GM18511 (cell line): ENCODE measurements around the gene SEC61A1.

ENCODE experiments used
- ATAC-seq: cut with Tn5 transposase; IDR thresholded peaks from one replicate; pipeline ENCODE4 v1.9.1; 2021; ENCODE audit warnings: mild to moderate bottlenecking, moderate library complexity; ENCODE audit not compliant: unreplicated experiment

The SEC61A1 gene

DNA sequence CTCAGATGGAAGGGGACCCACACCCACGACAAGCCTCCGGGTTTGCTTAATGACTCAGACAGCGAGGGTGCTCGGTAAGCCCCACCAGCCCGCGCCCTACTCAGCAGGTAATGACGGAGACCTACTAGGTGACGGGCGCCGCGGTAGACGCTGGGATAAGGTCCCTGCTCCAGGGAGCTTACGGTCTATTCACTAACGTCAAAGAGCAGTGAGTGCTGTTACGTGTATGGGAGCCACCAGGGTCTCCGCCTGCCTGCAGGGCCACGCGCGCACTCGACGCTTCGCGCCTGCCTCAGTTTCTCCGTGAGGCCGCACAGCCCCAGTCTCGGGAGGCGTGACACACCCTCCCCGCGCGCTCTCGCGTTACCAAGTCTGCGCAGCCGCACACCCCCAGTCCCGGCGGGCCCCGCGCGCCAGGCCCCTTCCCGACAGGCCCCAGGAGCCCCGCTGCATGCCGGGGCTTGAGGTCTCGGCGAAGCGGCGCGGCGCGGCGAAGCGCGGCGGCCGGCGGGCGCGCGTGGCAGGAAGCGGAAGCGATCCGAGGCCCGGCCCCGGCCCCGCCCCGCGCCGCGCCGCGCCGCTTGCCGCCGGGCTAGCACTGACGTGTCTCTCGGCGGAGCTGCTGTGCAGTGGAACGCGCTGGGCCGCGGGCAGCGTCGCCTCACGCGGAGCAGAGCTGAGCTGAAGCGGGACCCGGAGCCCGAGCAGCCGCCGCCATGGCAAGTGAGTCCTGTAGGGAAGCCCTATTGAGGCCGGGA is at the start of gene SEC61A1:
Gene SEC61A1, plus strand, starts transcription at position 601 of the 758 bp plus-strand sequence. Its CDS starts 116 bp downstream, at position 717.
- peak; percentile 93 for ATAC-seq

DNA sequence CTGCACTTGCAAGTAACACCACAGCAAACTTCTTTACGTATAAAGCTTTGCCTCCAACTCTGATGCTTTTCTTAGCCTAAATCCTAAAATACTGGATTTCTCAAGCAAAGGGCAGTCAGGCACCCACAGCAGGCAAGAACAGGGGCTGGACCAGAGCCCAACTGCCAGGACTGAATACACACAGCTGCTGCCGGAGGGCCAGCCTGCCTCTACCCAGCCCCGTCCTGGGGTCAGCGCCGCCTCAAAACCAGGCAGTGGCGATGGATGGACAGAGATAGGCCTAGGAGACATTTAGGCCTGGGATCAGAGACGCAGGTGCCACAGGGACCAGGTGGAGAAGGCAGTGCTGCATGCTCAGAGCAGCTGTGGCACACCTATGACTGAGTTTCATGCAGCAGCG is 47.6 kb upstream of the SEC61A1 start:
- no peak for ATAC-seq

DNA sequence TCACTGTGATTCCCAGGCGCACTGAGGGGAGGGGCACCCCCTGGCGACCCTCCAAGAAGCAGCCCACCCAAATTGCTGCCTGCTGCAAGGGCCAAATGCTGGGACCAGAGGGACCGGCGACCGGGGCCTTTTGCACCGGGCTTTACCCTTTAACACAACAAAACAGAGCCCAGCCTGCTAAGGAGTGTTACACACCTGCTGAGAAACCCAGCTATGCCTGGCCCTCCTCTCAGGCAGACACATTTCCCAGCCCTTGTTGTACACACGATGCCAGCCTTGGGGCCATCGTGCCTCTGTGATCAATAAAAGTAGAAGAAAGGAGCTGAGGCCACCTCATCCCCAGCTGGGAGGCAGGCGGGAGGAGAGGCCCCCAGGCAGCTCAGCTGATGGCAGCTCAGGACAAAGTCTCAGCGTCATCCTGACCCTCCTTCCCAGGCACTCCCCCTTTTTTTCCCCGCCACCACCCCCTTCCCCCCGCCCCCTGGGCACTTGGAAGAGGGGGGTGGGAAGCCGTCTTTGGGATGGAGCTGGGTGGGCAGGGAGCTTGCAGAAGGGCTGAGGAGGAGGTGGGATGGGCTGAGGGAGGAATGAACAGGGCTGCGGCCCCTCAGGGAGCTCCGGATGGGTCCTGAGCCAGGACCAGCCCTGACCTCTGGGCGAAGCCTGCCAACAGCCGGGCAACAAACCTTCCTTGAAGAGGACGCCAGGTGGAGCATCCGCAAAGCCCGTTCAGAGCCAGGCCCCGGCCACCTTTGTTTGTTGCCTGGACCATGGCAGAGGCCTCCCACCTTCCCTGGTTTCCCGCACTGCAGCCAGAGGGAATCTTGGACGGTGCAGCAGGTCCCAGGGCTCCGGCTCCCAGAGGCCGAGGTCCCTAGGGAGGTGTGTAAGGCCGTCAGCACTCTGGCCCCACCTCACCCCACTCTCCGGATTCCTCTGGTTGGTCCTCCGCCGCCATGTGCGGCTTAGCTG is 45.9 kb upstream of the SEC61A1 start:
- no peak for ATAC-seq

DNA sequence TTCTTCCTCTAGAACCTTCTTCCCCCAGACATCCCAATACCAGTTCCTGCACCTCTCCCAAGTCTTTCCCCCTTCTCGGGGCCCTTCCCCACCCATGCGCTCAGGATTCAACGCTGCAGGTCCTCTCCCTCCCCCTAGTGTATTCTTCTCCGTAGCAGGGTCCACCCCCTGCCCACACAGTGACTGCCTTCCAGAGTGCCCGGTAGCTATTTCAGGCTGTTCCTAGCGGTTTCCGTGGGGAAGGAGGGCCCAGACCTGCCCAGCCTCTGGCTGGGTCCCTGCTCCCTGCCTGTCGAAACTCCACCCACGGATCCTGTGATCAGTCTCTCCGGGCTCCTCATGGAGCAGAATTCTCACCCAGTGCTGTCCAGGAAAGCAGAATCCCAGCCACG is 45.2 kb upstream of the SEC61A1 start:
- ATAC-seq, result no peak

DNA sequence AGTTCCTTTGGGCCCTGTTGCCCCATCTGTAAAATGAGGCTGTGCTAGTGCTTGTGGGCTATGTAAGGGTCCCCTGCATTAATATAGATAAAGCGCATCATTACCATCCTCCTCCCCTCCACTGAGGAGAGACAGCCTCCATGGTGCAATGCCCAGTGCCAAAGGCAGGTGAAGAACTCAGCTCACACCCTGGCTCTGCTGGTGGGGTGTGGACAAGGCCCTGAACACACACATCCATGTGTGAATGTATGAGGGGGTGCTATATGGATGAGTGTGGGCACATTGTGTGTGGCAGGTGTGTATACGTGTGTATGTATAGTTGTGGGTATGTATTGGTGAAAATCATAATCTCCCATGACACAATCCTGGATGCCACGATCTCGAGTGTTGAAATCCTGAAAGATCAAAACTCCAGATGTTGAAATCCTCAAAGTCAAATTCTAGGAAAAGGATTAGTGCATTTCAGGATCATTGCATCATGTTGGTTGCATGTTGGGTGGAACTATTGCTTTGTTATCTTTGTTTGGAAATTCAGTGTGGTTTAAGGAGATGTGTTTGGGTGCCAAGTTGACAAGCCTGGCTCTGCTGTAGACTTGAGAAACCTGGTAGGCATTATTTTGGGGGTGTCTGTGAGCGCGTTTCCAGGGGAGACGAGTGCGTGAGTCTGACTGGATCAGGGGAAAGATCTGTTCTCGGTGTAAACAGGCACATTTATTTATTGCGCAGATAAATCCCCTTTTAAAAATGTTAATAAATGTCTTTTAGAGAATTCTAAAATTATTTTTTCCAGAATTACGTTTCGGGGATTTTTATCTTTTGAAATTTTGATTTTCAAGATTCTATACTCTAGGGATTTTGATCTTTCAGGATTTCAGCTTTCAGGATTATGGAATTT is 42.0 kb upstream of the SEC61A1 start:
- no peak for ATAC-seq

DNA sequence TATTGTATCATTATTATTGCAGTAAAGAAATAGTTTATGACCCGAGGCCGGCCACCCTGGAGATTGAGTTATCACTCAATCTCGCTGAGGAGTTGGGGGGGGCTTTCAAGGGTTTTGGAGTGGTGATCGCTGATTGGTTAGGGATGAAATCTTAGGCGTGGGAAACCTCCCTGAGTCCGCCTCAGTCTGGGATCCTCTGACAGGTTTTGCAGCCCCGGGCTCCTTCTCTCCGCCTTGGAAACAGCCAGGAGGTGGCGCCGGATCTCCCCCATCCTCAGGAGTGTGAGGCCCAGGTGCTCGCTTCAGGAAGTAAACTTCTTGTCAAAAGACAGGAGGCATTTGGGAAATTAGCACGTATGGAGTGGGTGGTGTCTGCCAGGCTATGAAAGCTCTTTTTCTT is 41.1 kb upstream of the SEC61A1 start:
- no peak for ATAC-seq

DNA sequence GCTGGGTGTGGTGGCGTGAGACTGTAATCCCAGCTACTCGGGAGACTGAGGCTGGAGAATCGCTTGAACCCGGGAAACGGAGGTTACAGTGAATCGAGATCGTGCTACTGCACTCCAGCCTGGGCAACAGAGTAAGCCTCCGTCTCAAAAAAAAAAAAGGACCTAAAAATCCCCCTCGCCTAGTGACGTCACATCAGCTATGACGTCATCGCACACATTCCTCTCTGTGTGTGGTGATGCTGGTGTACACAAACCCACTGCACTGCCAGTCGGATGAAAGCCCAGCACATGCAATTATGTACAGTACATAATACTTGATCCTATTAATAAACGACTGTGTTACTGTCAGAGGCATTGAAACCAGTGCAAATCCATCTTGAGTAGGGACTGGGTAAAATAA is 40.2 kb upstream of the SEC61A1 start:
- no peak for ATAC-seq

DNA sequence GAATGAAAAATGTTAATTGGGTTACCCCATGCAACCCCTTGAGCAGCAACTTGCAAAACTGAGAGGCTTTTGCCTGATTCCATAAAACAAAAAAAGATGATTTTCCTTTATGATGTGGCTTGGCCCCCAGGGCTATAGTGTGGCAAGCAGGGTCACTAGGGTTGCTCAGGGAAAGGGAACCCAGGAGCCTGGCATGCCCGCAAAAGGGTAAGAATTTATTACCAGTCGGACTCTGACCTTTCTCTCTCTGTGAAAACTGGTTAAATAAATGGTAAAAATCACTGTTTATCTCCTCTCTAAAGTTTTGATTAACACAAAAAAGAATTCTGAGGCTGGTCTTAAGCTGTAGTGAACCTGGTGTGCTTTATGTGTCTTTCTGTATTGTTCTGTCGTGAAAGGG is 37.7 kb upstream of the SEC61A1 start:
- no peak for ATAC-seq

DNA sequence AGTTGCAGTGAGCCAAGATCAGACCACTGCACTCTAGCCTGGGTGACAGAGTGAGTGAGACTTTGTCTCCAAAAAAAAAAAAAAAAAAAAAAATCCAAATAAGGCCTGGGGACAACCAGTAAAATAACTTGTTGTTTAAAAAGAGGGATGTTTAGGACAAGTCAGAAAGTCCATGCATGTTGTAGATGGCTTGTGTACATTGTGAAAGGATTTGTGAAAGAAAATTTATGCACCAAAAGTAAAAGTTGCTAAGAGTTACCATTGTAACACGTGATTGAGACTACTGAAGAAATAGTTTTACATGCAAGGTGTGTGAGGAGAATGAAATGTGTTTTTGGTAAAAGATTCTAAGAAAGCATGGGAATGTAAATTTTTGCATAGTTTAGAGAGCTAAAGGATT is 35.7 kb upstream of the SEC61A1 start:
- ATAC-seq, result no peak

DNA sequence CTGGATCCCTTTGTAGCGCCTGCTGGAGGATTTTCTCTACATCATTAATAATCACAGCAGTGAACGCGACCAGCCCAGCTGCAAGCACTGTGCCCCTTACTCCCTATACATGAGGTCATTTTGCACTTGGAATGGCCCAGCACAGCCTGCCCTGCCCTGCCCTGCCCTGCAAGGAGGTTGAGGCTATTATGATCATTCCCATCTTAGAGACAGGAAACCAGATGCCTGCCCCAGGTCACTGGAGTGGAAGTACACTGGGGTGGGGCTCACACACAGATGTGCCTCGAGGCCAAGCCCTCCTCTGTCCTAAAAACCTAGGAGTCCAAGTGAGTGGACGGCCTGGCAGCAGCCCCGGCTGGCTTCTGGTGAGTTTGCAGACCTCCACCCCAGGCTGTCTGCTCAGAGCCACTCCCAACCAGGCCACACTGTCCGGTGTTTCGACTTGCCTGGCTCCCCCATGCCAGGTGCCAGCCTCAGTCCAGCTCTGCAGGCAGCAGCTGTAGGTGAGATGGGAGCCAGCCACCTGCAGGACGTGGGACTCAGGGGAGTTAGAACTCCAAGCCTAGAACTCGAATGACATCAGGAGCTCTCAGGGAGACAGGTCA is 30.4 kb upstream of the SEC61A1 start:
- ATAC-seq, result no peak

DNA sequence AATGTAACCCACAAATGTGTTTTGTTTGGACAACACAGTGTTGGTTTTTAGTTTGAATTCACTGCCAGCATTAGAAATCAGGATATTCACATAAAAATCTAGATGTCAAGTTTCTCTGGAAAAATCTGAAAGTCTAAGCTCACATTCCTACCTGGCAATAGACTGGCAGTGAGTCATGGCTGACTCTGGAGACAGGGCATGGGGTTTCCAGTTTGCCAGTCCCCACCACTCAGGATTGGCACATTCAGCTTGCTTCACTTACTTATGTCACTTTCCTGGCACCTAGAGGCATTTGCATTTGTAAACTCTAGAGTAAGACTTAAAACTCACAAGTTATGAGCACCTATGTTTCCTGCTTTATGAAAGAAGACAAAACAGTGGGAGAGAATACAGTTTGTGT is 19.1 kb upstream of the SEC61A1 start:
- ATAC-seq, result no peak

DNA sequence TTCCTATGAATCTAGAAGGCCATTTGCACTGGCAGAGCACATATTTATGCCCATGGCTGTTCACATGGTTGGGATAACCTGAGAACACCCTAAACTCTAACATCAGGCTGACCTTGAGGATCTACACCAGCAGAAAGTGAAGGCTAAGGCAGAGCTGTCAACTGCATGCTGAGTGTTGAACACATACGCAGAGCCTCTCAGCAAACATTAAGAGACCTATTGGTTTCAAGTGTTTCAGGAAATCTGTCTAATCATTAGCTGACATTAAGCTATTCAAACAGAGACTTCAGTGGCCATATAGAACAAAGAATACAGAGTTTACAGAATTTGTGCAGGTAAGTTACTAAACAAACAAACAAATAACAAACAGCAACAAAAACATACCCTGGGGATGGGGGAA is 16.1 kb upstream of the SEC61A1 start:
- ATAC-seq, result no peak

DNA sequence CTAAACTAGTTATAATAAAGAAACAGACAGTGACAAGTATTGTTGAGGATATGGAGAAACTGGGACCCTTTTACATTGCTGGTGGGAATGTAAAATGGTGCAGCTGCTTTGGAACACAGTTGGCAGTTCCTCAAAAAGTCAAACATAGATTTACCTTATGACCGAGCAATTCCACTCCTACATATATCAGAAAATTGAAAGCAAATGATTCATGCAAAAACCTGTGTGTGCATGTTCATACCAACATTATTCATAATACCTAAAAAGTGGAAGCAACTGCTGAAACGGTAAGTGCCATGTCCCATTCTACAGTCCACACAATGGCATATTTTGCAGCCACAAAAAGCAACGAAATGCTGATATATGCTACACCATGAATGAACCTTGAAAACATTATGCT is 12.2 kb upstream of the SEC61A1 start:
- no peak for ATAC-seq

DNA sequence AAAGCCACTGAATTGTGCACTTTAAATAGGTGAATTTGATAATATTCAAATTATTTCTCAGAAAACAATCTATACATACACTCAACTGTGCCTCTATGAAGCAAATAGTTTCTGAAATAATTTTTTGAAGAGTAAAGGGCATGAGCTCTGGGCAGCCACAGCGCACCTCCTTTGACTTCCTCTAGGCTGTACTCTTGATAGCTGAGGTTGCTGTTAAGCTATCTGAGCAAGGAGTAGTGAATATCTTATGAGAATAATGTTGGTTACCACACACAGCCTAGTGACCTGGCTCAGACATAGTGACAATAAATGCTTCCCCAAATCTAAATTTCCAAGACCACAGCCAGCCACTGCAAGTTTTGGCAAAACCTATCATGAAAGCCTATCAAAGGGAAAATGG is 11.6 kb upstream of the SEC61A1 start:
- no peak for ATAC-seq

DNA sequence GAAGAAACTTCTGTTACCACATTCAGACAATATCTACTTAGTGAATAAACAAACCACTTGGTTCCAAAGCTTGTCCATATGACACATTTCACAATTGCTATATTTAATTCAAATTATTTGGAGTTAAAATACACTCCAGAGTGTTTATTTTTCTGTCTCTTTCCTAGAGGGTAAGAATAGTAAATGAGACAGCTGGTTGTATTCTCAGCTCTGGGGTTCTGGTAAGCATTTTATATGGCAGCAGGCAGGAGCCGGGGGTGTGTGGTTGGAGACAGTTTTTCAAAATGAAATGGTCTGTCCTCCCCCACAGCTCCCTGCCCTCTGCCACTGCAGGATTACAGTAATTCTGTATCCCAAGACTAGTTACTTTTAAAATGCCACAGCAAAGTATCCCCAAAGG is 10.9 kb upstream of the SEC61A1 start:
- no peak for ATAC-seq

DNA sequence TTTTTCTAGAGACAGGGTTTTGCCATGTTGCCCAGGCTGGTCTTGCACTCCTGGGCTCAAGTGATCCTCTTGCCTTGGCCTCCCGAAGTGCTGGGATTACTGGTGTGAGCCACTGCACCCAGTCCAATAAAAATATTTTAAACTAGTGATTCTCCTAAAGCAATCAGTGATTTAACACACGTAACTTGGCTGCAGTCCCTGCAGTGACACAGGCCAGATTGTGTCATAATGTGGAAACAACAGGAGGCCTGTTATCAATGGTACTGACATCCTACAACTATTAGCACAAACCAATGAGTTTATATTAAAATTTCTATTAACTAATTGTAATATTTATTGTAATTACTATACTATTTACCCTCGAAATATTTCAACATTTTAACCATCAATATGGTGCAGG is 1.6 kb upstream of the SEC61A1 start:
- ATAC-seq, result no peak

DNA sequence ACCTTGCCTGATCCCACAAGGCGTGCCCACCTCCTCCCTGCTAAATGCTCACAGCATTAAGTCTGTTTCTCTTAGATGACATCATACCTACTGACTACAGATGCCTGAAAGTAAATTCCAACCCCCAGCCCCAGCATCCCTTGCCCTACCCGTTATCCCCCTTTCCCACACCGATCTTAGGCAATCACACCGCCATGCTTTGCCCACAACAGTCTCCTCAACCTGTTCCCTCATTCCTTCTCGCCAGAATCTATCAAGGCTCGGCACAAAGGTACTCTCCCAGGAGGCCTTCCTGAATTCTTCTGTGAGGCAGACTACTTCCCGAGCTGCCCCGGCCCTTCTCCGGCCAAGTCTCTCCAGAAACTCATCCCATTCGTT is 789 bp upstream of the SEC61A1 start:
- no peak for ATAC-seq

DNA sequence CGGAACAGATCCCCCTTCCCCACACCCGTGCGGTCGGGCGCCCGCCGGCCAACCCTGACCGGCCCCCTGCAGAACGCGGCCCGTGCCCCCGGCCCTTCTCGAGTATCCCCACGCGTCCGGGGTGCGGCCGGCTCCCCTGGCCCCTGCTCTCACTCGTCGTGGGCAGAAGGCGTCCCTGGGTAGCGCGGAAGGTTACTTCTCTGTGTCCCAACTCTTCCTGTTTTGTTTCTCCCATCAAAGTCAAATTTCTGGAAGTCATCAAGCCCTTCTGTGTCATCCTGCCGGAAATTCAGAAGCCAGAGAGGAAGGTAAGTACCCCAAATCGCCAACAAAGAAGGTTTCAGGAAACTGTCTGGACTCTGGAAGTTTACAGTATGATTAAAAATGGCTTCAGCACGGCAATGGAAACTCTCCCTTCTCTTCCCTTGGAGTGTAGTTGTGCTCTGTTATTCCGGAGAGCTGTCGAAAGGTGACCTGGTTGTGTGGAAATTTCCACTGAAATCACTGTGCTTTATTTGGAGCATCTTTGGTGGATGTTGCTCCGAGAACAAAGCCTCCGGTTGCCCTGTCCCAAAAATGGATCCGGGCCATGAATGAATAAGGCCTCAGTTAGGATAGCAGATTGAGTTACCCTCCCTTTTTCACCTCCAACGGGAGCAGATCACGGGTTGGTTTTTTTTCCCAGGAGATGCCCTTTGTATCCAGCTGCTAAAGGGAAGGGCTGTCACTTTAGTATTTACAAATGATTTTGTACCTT is 536 bp downstream of the SEC61A1 start:
- ATAC-seq, result no peak

DNA sequence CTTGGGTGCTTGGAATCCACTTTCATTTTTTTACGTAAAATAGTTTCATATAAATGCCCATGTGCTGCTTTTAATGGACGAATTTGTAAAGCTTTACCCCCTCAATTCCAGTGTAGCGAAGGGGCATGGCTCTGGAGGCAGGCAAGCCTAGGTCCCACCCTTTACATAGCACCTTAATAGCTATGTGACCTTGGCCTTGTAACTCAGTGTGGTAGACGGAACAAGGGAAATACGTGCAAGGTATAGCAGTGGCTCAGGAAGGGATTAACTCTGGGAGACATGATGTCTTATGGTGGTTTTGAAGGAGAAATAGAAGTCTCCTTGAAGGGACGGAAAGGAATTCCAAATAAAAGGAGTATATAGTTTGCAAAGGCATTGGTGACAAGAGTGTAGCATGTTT is 1.4 kb downstream of the SEC61A1 start:
- ATAC-seq, result no peak

DNA sequence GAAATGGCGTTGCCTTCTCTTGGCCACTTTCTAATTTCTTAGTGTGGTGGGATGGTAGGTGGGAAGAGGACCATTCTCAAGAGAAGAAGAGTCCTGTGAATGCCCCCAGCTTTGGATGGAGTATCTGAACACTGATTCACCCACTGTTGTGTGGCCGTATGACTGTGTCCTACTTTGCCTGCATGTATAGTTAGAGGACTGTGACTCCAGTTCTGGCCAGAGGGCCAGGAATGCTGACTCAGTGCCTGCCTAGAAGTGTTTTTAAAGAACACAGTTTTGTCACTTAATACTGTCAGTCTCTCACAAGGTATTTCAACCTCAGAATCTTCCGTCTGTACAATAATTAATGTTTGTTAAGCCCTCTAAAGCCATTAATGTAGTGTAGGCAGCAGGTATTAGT is 2.1 kb downstream of the SEC61A1 start:
- ATAC-seq, result no peak
